ENCODE data around the gene EN1.

DNA sequence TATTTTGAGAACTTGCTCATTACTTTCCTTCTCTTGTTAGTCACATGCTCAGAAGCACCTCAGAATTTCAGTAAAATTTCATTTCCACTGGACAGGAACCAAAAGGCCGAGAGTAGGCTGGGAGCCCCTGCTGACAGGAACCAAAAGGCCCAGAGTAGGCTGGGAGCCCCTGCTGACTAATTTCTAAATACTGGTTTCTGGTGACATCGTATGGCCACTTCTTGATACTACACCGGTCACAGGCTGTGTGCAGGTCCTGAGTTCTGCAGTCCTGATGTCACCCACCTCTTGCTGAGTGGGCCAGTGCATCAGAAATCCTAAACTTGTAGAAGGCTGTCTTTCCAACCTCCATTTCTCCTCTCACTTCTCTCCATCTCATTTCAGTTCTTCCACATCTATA, 17.7 kb upstream of the EN1 start:
- TF ChIP-seq POLR2A (IDR thresholded peaks at IDR 0.05; ENCODE audit: extremely low read depth, insufficient read length), result no peak
- TF ChIP-seq, protein P1, sequence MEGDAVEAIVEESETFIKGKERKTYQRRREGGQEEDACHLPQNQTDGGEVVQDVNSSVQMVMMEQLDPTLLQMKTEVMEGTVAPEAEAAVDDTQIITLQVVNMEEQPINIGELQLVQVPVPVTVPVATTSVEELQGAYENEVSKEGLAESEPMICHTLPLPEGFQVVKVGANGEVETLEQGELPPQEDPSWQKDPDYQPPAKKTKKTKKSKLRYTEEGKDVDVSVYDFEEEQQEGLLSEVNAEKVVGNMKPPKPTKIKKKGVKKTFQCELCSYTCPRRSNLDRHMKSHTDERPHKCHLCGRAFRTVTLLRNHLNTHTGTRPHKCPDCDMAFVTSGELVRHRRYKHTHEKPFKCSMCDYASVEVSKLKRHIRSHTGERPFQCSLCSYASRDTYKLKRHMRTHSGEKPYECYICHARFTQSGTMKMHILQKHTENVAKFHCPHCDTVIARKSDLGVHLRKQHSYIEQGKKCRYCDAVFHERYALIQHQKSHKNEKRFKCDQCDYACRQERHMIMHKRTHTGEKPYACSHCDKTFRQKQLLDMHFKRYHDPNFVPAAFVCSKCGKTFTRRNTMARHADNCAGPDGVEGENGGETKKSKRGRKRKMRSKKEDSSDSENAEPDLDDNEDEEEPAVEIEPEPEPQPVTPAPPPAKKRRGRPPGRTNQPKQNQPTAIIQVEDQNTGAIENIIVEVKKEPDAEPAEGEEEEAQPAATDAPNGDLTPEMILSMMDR (IDR thresholded peaks at IDR 0.05; ENCODE audit: low read depth, low read length), result peak; percentile 57
- TF ChIP-seq, protein P2, sequence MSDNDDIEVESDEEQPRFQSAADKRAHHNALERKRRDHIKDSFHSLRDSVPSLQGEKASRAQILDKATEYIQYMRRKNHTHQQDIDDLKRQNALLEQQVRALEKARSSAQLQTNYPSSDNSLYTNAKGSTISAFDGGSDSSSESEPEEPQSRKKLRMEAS (IDR thresholded peaks at IDR 0.05; ENCODE audit: low read depth, low read length), result no peak
- no peak for TF ChIP-seq MYC (IDR thresholded peaks at IDR 0.05; ENCODE audit: low read depth, low read length)

Data from NB4 (cell line).